Erythroblast (primary cell): ENCODE measurements around the gene NEDD9.

Experiments
- GATA1 ChIP-seq: IDR thresholded peaks from 2 replicates; pipeline ENCODE4 v1.6.1; 2011; ENCODE audit warnings: low read depth, mild to moderate bottlenecking, control low read depth, low read length, moderate library complexity
- POLR2A ChIP-seq: IDR thresholded peaks from 2 replicates; pipeline ENCODE4 v1.6.1; 2011; ENCODE audit warnings: mild to moderate bottlenecking, low read length

DNA sequence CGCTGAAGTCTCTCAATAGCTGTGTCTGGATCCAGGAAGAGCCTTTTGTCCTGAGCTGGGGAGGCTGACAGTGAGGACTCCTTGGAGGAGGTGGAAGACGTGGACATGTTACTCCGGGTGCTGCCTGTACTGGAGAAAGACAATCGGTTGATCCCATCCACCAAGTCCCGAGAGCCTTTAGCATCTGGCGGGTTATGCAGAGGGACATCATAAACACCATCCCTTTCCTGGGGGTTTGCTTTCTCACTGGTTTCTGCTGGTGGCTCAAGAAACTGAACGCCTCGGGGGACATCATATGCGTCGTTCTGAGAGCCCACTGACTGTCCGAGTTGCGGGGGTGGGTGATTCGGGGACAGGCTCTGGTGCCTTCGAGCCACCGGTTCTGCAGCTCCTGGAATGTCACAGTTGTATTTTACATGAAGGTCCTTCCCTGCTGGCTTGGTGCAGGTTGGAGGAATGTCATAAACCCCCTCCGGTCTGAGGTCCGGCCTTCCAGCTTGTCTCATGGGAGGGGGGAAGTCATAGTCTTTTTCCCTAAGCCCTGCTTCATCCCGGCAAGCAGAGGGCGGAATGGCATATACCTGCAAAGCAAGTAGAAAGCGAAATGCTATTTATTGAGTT is 41.7 kb downstream of the NEDD9 start:
- TF ChIP-seq POLR2A (no peak), GATA1 (no peak)
